ENCODE data around the gene PLEKHH1. TPM values are rescaled to one million over a fixed set of nuclear protein-coding genes. Genes with fewer than 3 reads are reported as not detected.

The PLEKHH1 gene
- total and polyA plus RNA-seq, 9 of the 15 experiments (the other 6 are each of a cell fraction or from before 2014, with no cell fraction given), result 0.76 to 5.9 (median 2.9) TPM

DNA sequence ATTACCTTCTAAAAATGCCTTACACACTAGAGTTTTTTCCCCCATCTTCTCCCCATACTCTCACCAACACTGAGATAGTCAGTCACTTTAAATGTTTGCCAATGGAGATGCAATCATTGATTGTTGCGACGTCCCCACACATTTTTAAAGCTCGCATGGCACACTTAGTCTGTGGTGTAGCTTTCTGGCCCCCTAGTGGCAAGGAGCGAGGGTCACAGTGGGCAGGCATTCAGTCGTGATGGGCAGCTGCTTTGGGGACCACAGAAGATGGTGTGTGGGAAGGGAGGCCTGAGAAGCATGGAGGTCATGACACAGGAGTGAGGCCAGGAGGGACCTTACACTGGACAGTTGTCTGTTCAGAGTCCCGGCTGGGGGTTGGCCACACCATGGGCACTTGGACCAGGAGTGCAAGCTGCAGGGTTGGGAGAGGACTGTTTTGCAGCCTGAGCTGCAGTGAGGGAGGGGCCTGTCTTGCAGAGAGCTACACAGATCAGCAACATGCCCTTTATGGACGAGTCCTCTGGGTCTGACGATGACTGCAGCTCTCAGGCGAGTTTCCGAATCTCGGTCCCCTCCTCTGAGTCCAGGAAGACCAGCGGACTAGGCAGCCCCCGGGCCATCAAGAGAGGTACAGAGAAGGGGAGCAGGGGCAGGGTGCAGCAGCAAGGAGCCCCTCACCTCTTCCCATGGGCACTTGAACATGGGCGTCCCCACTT is 38.3 kb downstream of the PLEKHH1 start (continued):
- TF ChIP-seq, protein P1, sequence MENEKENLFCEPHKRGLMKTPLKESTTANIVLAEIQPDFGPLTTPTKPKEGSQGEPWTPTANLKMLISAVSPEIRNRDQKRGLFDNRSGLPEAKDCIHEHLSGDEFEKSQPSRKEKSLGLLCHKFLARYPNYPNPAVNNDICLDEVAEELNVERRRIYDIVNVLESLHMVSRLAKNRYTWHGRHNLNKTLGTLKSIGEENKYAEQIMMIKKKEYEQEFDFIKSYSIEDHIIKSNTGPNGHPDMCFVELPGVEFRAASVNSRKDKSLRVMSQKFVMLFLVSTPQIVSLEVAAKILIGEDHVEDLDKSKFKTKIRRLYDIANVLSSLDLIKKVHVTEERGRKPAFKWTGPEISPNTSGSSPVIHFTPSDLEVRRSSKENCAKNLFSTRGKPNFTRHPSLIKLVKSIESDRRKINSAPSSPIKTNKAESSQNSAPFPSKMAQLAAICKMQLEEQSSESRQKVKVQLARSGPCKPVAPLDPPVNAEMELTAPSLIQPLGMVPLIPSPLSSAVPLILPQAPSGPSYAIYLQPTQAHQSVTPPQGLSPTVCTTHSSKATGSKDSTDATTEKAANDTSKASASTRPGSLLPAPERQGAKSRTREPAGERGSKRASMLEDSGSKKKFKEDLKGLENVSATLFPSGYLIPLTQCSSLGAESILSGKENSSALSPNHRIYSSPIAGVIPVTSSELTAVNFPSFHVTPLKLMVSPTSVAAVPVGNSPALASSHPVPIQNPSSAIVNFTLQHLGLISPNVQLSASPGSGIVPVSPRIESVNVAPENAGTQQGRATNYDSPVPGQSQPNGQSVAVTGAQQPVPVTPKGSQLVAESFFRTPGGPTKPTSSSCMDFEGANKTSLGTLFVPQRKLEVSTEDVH (IDR thresholded peaks at IDR 0.05; ENCODE audit: low read depth, partially characterized antibody), result no peak

DNA sequence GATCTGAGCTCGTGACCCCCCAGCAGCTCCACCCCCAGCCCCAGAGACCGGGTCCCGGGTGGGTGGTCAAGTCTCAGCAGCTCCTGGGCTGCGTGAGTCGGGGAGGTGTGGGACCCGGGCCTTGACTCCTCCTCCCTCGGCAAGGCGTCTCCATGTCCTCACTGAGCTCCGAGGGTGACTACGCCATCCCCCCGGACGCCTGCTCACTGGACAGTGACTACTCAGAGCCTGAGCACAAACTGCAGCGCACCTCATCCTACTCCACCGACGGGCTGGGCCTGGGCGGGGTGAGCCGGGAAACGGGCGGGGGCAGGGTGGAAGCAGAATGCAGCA is 38.9 kb downstream of the PLEKHH1 start:
- Histone ChIP-seq H4K20me1 (replicated peaks; ENCODE audit: control insufficient read depth, insufficient read depth, low read length) (no peaks in the 10 kb centered on the region; the same call in 1 of the 2 replicates), H3K36me3 (ENCODE audit: control insufficient read depth, insufficient read depth, low read length) (no peaks in the 10 kb centered on the region), H3K4me3 (no peak overlapping the region), H3K9me3 (replicated peaks; ENCODE audit: control insufficient read depth, insufficient read depth, low read depth, low read length) (no peaks in the 10 kb centered on the region), H3K9ac (ENCODE audit: insufficient read depth in 1 of 2, low read depth in 2 of 2, low read length in 2 of 2) (no peak overlapping the region), H3K4me2 (ENCODE audit: insufficient read depth, low read length) (no peak overlapping the region), H3K27ac (ENCODE audit: extremely low read depth, low read depth, low read length) (no peak overlapping the region), H3K27me3 (ENCODE audit: control insufficient read depth in 2 of 2, insufficient read depth in 2 of 2, low read length in 2 of 2) (no peaks in the 10 kb centered on the region), H2AFZ (ENCODE audit: low read depth, low read length) (no peak overlapping the region), H3K79me2 (ENCODE audit: control insufficient read depth, insufficient read depth, low read length) (no peaks in the 10 kb centered on the region), H3K9me1 (ENCODE audit: control insufficient read depth, insufficient read depth, low read length) (no peaks in the 10 kb centered on the region), H3K4me1 (replicated peaks in 1 of 2; ENCODE audit: control insufficient read depth in 2 of 2, insufficient read depth in 2 of 2, low read length in 2 of 2) (peaks cover 0 to 5% of the 10 kb centered on the region in 2 experiments; a peak in 2 of 5 replicates)
- FAIRE-seq (no peak), ATAC-seq (peak; percentile 42), DNase-seq (ENCODE audit: extremely low read depth in 1 of 4, low spot score in 3 of 4) (no peak)
- ChIA-PET POLR2A (interaction anchor here (0.7 to 1.3 kb wide), 2 partner anchors 31 to 39 kb away, joined by 4 read pairs; no protein-coding TSS in a partner anchor), CTCF (ENCODE audit: low intra/inter-chr PET ratio) (interaction anchor here (1.2 to 1.3 kb wide), 2 partner anchors 46 to 145 kb away, joined by 3 to 5 read pairs; no protein-coding TSS in a partner anchor)
- intact Hi-C loops (cut with micrococcal nuclease), result loop anchor here (1.0 kb wide), 2 partner anchors 46 to 145 kb away; no protein-coding TSS in a partner anchor
- WGBS (ENCODE audit: insufficient coverage, low coverage, missing lambda C conversion rate), result 85% methylated on average over 4 of the region's 19 CpGs
- no TSS peak for BruUV-seq (replicated peaks)
- in situ Hi-C loops (cut with MboI), result loop anchor here (10.0 kb wide), 1 partner anchor 147 kb away; no protein-coding TSS in a partner anchor
- TF ChIP-seq ZNF57 (CRISPR knock-in tag; IDR thresholded peaks at IDR 0.05) (no peak), EWSR1 (IDR thresholded peaks at IDR 0.05; ENCODE audit: borderline replicate concordance, low read depth, partially characterized antibody) (no peak), ZBTB8A (IDR thresholded peaks at IDR 0.05; ENCODE audit: partially characterized antibody) (no peak), ASH1L (IDR thresholded peaks at IDR 0.05; ENCODE audit: borderline replicate concordance, low read depth, partially characterized antibody) (no peak), ZNF324 (CRISPR knock-in tag; IDR thresholded peaks at IDR 0.05) (no peak), NFXL1 (CRISPR knock-in tag; IDR thresholded peaks at IDR 0.05) (no peak), KAT8 (IDR thresholded peaks at IDR 0.05; ENCODE audit: low read depth) (no peak), SMC3 (conservative IDR thresholded peaks at IDR 0.05; ENCODE audit: insufficient read depth, low read depth, low read length) (no peak), L3MBTL2 (IDR thresholded peaks at IDR 0.05) (no peak), LCOR (CRISPR knock-in tag; IDR thresholded peaks at IDR 0.05) (no peak), FOXK1 (CRISPR knock-in tag; IDR thresholded peaks at IDR 0.05; ENCODE audit: borderline replicate concordance) (no peak), KDM2B (CRISPR knock-in tag; IDR thresholded peaks at IDR 0.05) (no peak)
- TF ChIP-seq, protein P2, sequence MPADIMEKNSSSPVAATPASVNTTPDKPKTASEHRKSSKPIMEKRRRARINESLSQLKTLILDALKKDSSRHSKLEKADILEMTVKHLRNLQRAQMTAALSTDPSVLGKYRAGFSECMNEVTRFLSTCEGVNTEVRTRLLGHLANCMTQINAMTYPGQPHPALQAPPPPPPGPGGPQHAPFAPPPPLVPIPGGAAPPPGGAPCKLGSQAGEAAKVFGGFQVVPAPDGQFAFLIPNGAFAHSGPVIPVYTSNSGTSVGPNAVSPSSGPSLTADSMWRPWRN (IDR thresholded peaks at IDR 0.05; ENCODE audit: low read depth), result no peak
- TF ChIP-seq, protein P3, sequence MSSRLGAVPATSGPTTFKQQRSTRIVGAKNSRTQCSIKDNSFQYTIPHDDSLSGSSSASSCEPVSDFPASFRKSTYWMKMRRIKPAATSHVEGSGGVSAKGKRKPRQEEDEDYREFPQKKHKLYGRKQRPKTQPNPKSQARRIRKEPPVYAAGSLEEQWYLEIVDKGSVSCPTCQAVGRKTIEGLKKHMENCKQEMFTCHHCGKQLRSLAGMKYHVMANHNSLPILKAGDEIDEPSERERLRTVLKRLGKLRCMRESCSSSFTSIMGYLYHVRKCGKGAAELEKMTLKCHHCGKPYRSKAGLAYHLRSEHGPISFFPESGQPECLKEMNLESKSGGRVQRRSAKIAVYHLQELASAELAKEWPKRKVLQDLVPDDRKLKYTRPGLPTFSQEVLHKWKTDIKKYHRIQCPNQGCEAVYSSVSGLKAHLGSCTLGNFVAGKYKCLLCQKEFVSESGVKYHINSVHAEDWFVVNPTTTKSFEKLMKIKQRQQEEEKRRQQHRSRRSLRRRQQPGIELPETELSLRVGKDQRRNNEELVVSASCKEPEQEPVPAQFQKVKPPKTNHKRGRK (tag; IDR thresholded peaks at IDR 0.05), result no peak

All from K562 (cell line).